ENCODE measurements around the gene DUSP5. TPM values are rescaled to one million over a fixed set of nuclear protein-coding genes. Genes with fewer than 3 reads are reported as not detected.

DUSP5 gene
- total and polyA plus RNA-seq, 2 of the 8 experiments (the other 6 are each of a cell fraction or from before 2014, with no cell fraction given): 13.6 to 30.3 TPM

DNA sequence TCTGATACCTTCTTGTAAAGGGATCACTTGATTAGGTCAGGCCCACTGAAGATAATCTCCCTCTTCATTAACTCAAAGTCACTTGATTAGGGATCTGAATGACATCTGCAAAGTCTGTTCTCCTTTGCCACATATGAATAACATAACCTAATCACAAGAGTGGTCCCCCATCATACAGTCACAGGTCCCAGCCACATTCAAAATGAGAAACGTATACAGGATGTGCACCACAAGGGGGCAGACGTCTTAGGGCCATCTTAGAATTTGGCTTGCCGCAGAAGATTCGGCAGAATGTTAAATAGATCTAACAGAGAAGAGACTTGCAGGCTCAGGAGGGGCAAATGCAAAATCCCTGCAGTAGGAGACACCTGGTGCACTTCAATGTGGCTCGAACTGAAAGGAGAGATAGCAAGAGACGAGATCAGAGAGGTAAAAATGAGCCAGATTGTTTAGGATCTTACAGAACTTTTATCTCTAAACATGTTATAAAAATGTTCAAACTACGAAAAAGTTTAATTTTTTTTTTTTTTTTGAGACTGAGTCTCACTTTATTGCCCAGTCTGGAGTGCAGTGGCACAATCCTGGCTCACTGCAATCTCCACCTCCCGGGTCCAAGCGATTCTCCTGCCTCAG, 59.4 kb downstream of the DUSP5 start:
- POLR2A ChIA-PET (ENCODE audit: partially characterized antibody): interaction anchor here (1.0 to 3.4 kb wide), 3 partner anchors 10 to 253 kb away, joined by 4 to 14 read pairs (median 4); partner anchors contain the start of genes SMC3 and SMNDC1
- FAIRE-seq: peak; percentile 94
- TF ChIP-seq EP300 (IDR thresholded peaks at IDR 0.05; ENCODE audit: borderline replicate concordance in 1 of 2, low read depth in 2 of 2, low read length in 2 of 2) (no peak), TEAD4 (IDR thresholded peaks at IDR 0.05; ENCODE audit: low read depth, low read length) (peak; percentile 37; the same call in 1 of the 2 replicates)
- TF ChIP-seq, protein P1, sequence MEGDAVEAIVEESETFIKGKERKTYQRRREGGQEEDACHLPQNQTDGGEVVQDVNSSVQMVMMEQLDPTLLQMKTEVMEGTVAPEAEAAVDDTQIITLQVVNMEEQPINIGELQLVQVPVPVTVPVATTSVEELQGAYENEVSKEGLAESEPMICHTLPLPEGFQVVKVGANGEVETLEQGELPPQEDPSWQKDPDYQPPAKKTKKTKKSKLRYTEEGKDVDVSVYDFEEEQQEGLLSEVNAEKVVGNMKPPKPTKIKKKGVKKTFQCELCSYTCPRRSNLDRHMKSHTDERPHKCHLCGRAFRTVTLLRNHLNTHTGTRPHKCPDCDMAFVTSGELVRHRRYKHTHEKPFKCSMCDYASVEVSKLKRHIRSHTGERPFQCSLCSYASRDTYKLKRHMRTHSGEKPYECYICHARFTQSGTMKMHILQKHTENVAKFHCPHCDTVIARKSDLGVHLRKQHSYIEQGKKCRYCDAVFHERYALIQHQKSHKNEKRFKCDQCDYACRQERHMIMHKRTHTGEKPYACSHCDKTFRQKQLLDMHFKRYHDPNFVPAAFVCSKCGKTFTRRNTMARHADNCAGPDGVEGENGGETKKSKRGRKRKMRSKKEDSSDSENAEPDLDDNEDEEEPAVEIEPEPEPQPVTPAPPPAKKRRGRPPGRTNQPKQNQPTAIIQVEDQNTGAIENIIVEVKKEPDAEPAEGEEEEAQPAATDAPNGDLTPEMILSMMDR (IDR thresholded peaks at IDR 0.05; ENCODE audit: control extremely low read depth in 1 of 3, insufficient read depth in 1 of 3, low read depth in 1 of 3, low read length in 3 of 3): peak; percentile 43 to 85 (median 61)

More for the DNA sequence above, 59.4 kb downstream of the DUSP5 start:
- H3K79me2 ChIP-seq (ENCODE audit: control insufficient read depth in 1 of 2, insufficient read depth in 2 of 2, low read length in 2 of 2): no peaks in the 10 kb centered on the region
- no peak overlapping the region for H3K18ac ChIP-seq (ENCODE audit: extremely low read depth, low read length)
- H2BK15ac ChIP-seq (ENCODE audit: low read length): no peak overlapping the region
- H2BK120ac ChIP-seq (replicated peaks; ENCODE audit: low read depth, low read length): no peak overlapping the region
- DNase-seq (ENCODE audit: low read depth in 1 of 2, low spot score in 2 of 2): peak in 1 of 2 experiments; percentile 70
- H2BK5ac ChIP-seq (ENCODE audit: low read depth, low read length): no peak overlapping the region; the same call in 1 of the 2 replicates
- no peak overlapping the region for H3K23ac ChIP-seq (ENCODE audit: insufficient read length)
- no peaks in the 10 kb centered on the region for H3K27me3 ChIP-seq (replicated peaks in 1 of 4; ENCODE audit: control insufficient read depth in 3 of 4, extremely low read depth in 1 of 4, insufficient read depth in 3 of 4, low read length in 3 of 4)
- CTCF ChIA-PET (ENCODE audit: partially characterized antibody): interaction anchor here (0.8 to 2.4 kb wide), 4 partner anchors 8 to 223 kb away, joined by 3 to 13 read pairs (median 8); no protein-coding TSS in a partner anchor
- H4K91ac ChIP-seq (replicated peaks; ENCODE audit: insufficient read length, low read length): no peak overlapping the region
- H3K4me3 ChIP-seq (ENCODE audit: extremely low read depth in 1 of 4, insufficient read depth in 2 of 4, low read depth in 3 of 4, low read length in 4 of 4): no peak overlapping the region
- H3K23me2 ChIP-seq (ENCODE audit: low read depth, low read length): no peaks in the 10 kb centered on the region
- H2BK12ac ChIP-seq (ENCODE audit: low read depth, low read length): no peak overlapping the region
- H3K4me2 ChIP-seq (ENCODE audit: insufficient read depth in 1 of 2, low read depth in 2 of 2, low read length in 2 of 2): no peak overlapping the region
- no peak overlapping the region for H3K27ac ChIP-seq (ENCODE audit: low read depth, low read length)
- 54% methylated on average over 9 of the region's 9 CpGs; no CpG with 5 or more reads in 1 of the 2 experiments for WGBS, 2 experiments (ENCODE audit: extremely low coverage in 1 of 2, insufficient coverage in 1 of 2, insufficient read length in 1 of 2, insufficient replicate concordance in 2 of 2, low coverage in 1 of 2, low lambda C conversion rate in 2 of 2, missing lambda C conversion rate in 1 of 2)
- no peak overlapping the region for H2BK20ac ChIP-seq (ENCODE audit: low read length)
- peak overlapping the region; percentile 83; the same call in 1 of the 2 replicates for H2AFZ ChIP-seq (ENCODE audit: low read length)
- no peaks in the 10 kb centered on the region for H3K9me3 ChIP-seq (ENCODE audit: insufficient read depth in 2 of 2, low read depth in 1 of 2, low read length in 1 of 2)
- no peaks in the 10 kb centered on the region for H3K79me1 ChIP-seq (ENCODE audit: low read depth, low read length)
- no peaks in the 10 kb centered on the region for H3K36me3 ChIP-seq (ENCODE audit: control insufficient read depth in 2 of 4, insufficient read depth in 4 of 4, low read length in 3 of 4)
- H3K9ac ChIP-seq (replicated peaks in 1 of 4; ENCODE audit: extremely low read depth in 1 of 4, low read depth in 3 of 4, low read length in 3 of 4): no peak overlapping the region
- H3K4me1 ChIP-seq (replicated peaks in 1 of 4; ENCODE audit: control insufficient read depth in 3 of 4, insufficient read depth in 4 of 4, low read length in 3 of 4): peaks cover 0 to 7% (median 1%) of the 10 kb centered on the region in 4 experiments; a peak in 4 of 7 replicates
- H4K5ac ChIP-seq (ENCODE audit: insufficient read length, low read depth, low read length): no peak overlapping the region
- H3K14ac ChIP-seq (ENCODE audit: insufficient read length): no peak overlapping the region
- no peaks in the 10 kb centered on the region for H4K20me1 ChIP-seq (replicated peaks in 1 of 2; ENCODE audit: control insufficient read depth in 1 of 2, insufficient read depth in 2 of 2, low read length in 2 of 2)
- no peak overlapping the region for H2AK5ac ChIP-seq (ENCODE audit: low read depth, low read length)
- H3K4ac ChIP-seq (replicated peaks; ENCODE audit: insufficient read length, low read depth, low read length): no peak overlapping the region
- no peak overlapping the region for H4K8ac ChIP-seq (ENCODE audit: extremely low read depth, insufficient read depth, low read length)
- H3K56ac ChIP-seq (replicated peaks; ENCODE audit: insufficient read length, low read depth, low read length): no peak overlapping the region
